Kidney (tissue), 14 donors: ENCODE results near the gene LARGE1. TPM values are rescaled to one million over a fixed set of nuclear protein-coding genes. Genes with fewer than 3 reads are reported as not detected.

Source experiments
- DNase-seq, 5 donors: peaks; one replicate each; pipeline ENCODE4 v3.0.0-alpha.2; 2013 to 2020
- FAIRE-seq: peaks from 2 replicates; lab custom pipeline; 2012; peaks lifted over from hg19 to GRCh38; lab: Jason Lieb, UNC
- H3K27ac ChIP-seq, 2 donors: one replicate each; pipeline ENCODE4 v1.7.0; 2013; ENCODE audit warnings: low read depth in 2 of 2, low read length in 2 of 2, inconsistent platforms in 1 of 2
- H3K27me3 ChIP-seq: one replicate; pipeline ENCODE4 v1.7.1; 2013; ENCODE audit warnings: low read length, inconsistent platforms; ENCODE audit not compliant: control insufficient read depth, insufficient read depth
- H3K36me3 ChIP-seq, 3 donors: one replicate each; pipeline versions ENCODE4 v1.7.0 to v1.7.1; 2013; ENCODE audit warnings: low read length in 3 of 3, control low read depth in 1 of 3, inconsistent platforms in 1 of 3; ENCODE audit not compliant: insufficient read depth in 3 of 3, control insufficient read depth in 2 of 3
- H3K4me1 ChIP-seq, 3 donors: one replicate each; pipeline versions ENCODE4 v1.7.0 to v1.7.1; 2013; ENCODE audit warnings: low read length in 3 of 3, inconsistent platforms in 1 of 3, low read depth in 1 of 3; ENCODE audit not compliant: control insufficient read depth in 2 of 3, insufficient read depth in 2 of 3
- H3K4me3 ChIP-seq, 3 donors: one replicate each; pipeline versions ENCODE4 v1.7.0 to v1.8.1; 2013; ENCODE audit warnings: low read length in 3 of 3, control low read depth in 1 of 3, inconsistent platforms in 1 of 3
- H3K9ac ChIP-seq, 3 donors: one replicate each; pipeline versions ENCODE4 v1.7.0 to v1.7.1; 2013; ENCODE audit warnings: low read length in 3 of 3, control low read depth in 1 of 3, inconsistent platforms in 1 of 3
- H3K9me3 ChIP-seq, 3 donors: one replicate each; pipeline versions ENCODE4 v1.7.0 to v1.7.1; 2013; ENCODE audit warnings: low read length in 3 of 3, control low read depth in 1 of 3, inconsistent platforms in 1 of 3; ENCODE audit not compliant: control insufficient read depth in 2 of 3, insufficient read depth in 1 of 3
- CTCF ChIP-seq: IDR thresholded peaks from 3 replicates; pipeline ENCODE4 v1.5.1; 2012; ENCODE audit warnings: mild to moderate bottlenecking, moderate library complexity, borderline replicate concordance; ENCODE audit not compliant: insufficient read depth; ENCODE audit errors: extremely low read depth
- intact Hi-C: fragments of 100-400 bp; cut with DNase I; formaldehyde crosslinking; loops from one replicate; pipeline ENCODE4 v1.11.1; 2022
- polyA plus RNA-seq: library from polyadenylated mRNA; stranded (reverse); fragments of 350-450 nt; fragmentation: Illumina TruSeq; extraction: RNeasy Lipid Tissue Mini Kit (QIAGEN cat#74804); gene quantifications from one replicate; pipeline ENCODE4 v1.2.3, GENCODE V29; 2014; ENCODE audit warnings: low read depth, low replicate concordance; ENCODE audit not compliant: insufficient read depth
- total RNA-seq: library from RNA; stranded (reverse); fragmentation: NEBNext Ultra II Directional; extraction: Animal tissue kit (Norgen Biotek cat#: 25700); gene quantifications from one replicate; pipeline ENCODE4 v1.2.1, GENCODE V29; 2021
- donor health status: control.
- donor health status: control.
- donor health status: control.
- donor health status: control.
- donor health status: control.
- donor health status: DM: yes; HTN: yes; CAD: no.
- donor health status: Normal renal cell carcinoma (clear cell type).

Gene LARGE1
- total and polyA plus RNA-seq, 2 donors from 2014 or later, result 5.0 to 22.9 TPM

- Histone ChIP-seq H3K4me1 (no peaks in the 10 kb centered on the region), H3K36me3 (no peaks in the 10 kb centered on the region), H3K4me3 (no peak overlapping the region), H3K27me3 (no peaks in the 10 kb centered on the region), H3K9ac (no peak overlapping the region), H3K9me3 (no peaks in the 10 kb centered on the region), H3K27ac (no peak overlapping the region)
- no peak for FAIRE-seq
- DNase-seq, result no peak
- intact Hi-C loops, result no loop called here
- no peak for TF ChIP-seq CTCF
Observed at GRCh38 chr22:33888821-33889220, 31.5 kb downstream of the LARGE1 start.

GRCh38 chr22:33887173-33887572 is 33.1 kb downstream of the LARGE1 start:
- Histone ChIP-seq H3K9me3 (no peaks in the 10 kb centered on the region), H3K4me3 (no peak overlapping the region), H3K27ac (no peak overlapping the region), H3K9ac (no peak overlapping the region), H3K4me1 (no peaks in the 10 kb centered on the region), H3K27me3 (no peaks in the 10 kb centered on the region), H3K36me3 (no peaks in the 10 kb centered on the region)
- no peak for TF ChIP-seq CTCF
- intact Hi-C loops, result no loop called here
- DNase-seq (no peak), FAIRE-seq (no peak)

GRCh38 chr22:33886696-33887095 is 33.6 kb downstream of the LARGE1 start:
- H3K9me3 ChIP-seq, result no peaks in the 10 kb centered on the region
- no peak overlapping the region for H3K4me3 ChIP-seq
- intact Hi-C loops, result no loop called here
- no peaks in the 10 kb centered on the region for H3K27me3 ChIP-seq
- TF ChIP-seq CTCF, result no peak
- no peaks in the 10 kb centered on the region for H3K4me1 ChIP-seq
- DNase-seq (no peak), FAIRE-seq (no peak)
- H3K36me3 ChIP-seq, result no peaks in the 10 kb centered on the region
- no peak overlapping the region for H3K9ac ChIP-seq
- no peak overlapping the region for H3K27ac ChIP-seq

- H3K9ac ChIP-seq, result no peak overlapping the region
- H3K4me1 ChIP-seq, result no peaks in the 10 kb centered on the region
- H3K27ac ChIP-seq, result no peak overlapping the region
- FAIRE-seq (no peak), DNase-seq (no peak)
- H3K9me3 ChIP-seq, result no peaks in the 10 kb centered on the region
- no peaks in the 10 kb centered on the region for H3K36me3 ChIP-seq
- H3K4me3 ChIP-seq, result no peak overlapping the region
- intact Hi-C loops, result no loop called here
- no peaks in the 10 kb centered on the region for H3K27me3 ChIP-seq
- TF ChIP-seq CTCF, result no peak
Observed at GRCh38 chr22:33884829-33885228, 35.4 kb downstream of the LARGE1 start.
